CD1c-positive myeloid dendritic cell (primary cell): ENCODE data around the gene RAPGEF5.
A peak's percentile ranks its signal among the peaks of the same experiment; 100 is the strongest.

Experiments
- DNase-seq: peaks from one replicate; pipeline ENCODE4 v3.0.0-alpha.2; 2016; ENCODE audit errors: extremely low spot score

RAPGEF5 gene

DNA sequence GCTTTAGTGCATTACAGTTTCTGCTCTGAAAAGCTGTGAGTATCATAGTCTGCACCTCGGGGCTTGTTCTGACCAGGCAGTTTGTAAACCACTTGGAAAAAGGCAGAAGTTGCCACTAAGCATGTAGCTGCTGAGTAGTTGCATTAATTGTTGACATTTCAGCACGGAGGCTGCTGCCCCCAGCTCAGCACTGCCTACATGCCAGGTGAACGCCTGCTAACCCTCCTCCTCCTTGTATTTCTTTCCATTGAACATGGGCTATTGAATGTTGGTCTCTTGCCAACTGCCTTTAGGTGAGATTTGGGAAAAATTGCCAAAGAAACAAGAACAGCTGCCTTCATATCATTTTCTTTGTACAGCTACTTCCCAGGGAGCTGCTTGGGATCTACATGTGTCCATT lies 164.2 kb downstream of the RAPGEF5 start:
- DNase-seq: no peak

DNA sequence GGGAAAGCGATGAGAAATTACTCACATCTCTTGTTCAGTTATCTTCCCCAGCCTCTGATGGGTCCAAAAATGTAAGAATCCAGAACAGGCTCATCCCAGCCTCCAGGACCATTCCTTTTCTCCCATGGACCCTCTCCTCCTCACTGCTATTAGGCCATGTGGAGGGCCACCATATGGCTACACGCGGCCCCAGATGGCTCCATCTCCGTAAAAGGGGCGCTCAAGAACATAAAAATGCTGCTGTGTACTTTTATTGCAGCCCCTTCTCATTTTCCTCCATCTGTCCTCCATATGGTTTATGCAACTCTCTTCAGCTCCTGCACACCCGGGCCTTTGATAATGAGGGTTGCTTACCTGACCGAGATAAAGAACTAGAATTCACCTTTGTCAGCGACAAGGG lies 166.2 kb downstream of the RAPGEF5 start:
- no peak for DNase-seq

GRCh38 chr7:22189741-22190140 lies 167.2 kb downstream of the RAPGEF5 start:
- no peak for DNase-seq

DNA sequence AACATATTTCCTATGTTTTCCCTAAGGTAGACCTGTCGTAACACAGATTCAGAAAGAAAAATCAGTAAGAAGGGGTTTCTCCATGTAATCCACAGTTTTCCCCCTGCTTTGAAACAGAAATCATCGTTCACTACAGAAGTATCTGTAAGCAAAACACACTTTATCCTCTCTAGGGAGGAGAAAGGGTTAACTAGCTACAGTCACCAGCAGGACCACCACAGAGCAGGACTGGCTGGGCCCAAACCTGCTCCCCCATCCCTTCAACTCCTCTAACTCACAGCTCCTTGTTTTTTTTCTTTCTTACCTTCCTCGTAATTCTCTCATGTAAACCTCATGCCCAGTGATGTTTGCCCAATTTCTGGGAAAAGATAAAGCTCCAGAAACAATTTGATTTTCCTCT lies 167.7 kb downstream of the RAPGEF5 start:
- no peak for DNase-seq

GRCh38 chr7:22187691-22188348 lies 169.1 kb downstream of the RAPGEF5 start:
- DNase-seq: no peak

- DNase-seq: no peak
Observed at GRCh38 chr7:22185559-22185958, 171.4 kb downstream of the RAPGEF5 start.

DNA sequence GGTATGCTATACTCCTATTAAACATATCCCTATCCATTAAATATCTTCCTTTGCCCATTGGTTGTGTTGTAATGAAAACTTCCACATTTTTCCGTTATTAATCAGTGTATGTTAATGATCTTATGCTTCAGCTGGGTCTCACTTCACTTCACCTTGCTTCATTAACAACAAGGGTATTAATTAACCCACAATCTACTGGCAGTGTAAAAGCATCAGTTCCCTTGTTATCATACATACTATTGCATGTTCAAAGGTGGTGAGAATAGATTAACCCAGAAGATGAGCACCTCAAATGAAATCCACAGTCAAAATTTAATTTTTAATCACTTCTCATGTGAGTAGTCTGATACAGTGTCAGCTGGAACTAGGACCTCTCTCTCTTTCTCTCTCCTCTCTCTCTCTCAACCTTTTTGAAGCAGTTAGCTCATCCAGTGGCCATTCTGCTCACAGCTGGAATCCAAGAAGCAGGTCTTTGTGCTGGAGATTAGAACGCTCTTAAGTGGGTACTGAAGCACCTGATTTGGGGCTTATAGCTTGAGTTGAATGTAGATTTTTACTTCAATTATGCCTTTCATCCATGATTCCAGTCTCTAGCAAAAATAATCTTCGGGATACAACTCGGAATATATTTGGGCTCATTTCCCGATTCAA lies 172.3 kb downstream of the RAPGEF5 start:
- no peak for DNase-seq

- DNase-seq: no peak
Observed at GRCh38 chr7:22183522-22184280, 173.3 kb downstream of the RAPGEF5 start.

- DNase-seq: no peak
Observed at GRCh38 chr7:22182149-22182548, 174.8 kb downstream of the RAPGEF5 start.

DNA sequence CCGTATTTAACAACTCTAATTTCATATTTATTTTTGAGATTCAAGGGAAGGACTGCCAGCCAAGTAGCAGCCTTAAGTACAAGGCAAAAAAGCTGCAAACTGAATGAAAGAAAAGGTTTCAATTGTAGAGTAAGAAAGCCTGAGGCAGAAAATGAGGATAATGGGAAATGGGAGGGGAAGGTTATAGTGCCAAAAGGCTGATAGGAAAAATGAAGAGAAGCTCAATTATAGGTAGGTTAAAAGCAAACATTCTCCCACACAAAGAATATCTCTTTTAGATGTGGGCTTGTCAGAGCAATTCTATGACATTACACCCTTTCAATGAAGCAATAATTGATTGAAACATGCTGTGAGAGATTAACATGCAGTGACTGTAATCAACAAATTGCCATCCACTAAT lies 175.3 kb downstream of the RAPGEF5 start:
- no peak for DNase-seq

DNA sequence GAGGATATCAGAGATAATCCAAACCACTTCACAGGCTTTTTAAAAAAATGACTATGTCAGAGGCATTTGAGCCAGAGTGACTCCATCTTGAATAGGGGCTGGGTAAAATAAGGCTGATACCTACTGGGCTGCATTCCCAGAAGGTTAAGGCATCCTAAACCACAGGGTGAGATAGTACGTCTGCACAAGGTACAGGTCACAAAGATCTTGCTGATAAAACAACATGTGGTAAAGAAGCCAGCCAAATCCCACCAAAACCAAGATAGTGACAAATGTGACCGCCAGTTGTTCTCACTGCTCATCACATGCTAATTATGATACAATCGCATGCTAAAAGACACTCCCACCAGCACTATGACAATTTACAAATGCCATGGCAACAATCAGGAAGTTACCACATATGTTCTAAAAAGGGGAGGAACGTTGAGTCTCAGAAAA lies 177.5 kb downstream of the RAPGEF5 start:
- DNase-seq: no peak

DNA sequence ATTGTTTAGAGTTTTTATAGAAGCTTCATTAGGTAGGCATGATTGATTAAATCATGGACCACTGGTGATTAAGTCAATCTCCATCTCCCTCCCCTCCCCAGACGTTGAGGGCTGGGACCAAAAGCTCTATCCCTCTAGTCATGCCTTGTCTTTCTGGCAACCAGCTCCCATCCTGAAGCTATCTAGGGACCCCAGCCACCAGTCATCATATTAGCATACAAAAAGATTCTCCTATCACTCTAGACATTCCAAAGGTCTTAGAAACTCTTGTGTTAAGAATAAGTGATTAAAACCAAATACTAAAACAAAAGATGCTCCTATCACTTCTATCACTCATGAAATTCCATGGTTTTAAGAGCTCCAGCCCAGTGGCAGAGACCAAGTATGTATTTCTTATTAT lies 178.2 kb downstream of the RAPGEF5 start:
- DNase-seq: no peak

GRCh38 chr7:22176791-22177412 lies 180.1 kb downstream of the RAPGEF5 start:
- no peak for DNase-seq

DNA sequence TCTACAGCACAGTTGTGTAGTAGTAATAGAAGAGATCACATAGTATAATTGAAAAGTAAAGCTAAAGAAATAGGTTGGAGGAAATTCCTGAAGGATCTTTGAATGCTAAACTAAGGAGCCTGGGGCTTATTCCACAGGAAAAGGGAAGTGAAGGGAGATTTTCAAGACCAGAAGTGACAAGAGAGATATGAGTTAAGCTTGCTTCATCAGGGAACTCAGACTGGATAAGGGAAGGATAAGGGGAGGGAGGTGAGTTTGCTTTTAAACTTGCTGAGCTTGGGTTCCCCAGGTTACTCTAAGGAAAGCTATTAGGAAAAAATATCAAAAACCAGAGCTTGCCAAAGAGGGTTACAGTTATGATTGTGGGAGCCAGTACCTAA lies 182.4 kb downstream of the RAPGEF5 start:
- peak; percentile 6 for DNase-seq

GRCh38 chr7:22173685-22174573 lies 183.0 kb downstream of the RAPGEF5 start:
- peak; percentile 51 for DNase-seq

DNA sequence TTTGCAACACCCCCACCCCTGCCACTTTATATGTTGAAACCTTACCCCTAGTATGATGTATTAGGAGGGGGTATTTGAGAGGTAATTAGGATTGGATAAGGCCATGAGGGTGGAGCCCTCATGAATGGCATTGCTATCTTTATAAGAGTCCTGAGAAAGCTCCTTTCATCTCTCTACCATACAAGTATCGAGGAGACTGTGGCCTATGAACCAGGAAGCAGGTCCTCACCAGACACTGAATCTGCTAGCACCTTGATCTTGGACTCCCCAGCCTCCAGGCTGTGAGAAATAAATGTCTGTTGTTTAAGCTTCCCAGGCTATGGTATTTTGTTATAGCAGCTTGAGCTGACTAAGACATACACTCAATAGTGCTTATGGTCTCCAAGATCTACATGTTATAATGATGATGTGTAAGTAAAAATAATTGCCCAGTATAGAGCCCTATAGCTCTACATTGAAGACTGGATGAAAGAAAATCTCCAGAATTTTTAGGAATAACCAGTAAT lies 188.8 kb downstream of the RAPGEF5 start:
- no peak for DNase-seq

DNA sequence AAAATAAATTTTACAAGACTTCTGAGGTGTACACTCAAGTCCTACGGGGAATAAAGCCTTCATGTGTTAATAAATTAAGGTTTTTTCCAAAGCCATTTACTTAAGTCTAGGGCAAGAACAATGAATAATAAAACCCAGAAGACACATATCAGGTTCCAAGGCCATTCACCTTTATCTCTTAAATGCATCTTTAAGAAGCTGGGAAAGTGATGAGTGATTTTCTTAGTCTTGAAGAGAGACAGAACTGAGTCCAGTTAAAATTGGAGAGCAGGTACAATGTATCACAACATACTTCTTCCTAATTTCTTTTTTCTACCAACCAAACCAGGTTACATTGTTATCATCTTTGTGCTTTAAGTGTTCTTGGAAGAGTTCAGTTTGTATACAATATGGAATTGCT lies 189.5 kb downstream of the RAPGEF5 start:
- DNase-seq: no peak

DNA sequence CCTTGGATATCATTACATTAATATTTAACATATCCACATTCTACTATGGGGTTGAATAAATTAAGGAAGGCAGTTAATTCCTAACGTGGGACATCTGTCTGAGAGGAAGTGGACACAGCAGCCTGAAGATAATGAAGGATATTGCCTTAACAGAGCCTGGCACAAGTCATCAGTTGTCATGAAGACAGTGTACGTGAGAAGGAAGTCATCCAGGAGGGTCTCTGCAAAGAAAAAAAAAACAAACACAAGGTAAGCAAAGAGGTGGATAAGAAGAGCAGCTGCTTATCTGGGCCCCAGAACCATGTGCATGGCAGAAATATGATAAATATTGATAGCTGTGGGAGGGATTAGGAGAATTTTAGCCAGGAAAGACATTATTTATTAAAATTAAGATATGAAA lies 190.0 kb downstream of the RAPGEF5 start:
- no peak for DNase-seq

- no peak for DNase-seq
Observed at GRCh38 chr7:22159341-22159740, 197.6 kb downstream of the RAPGEF5 start.

GRCh38 chr7:22157552-22157951 lies 199.4 kb downstream of the RAPGEF5 start:
- DNase-seq: no peak

DNA sequence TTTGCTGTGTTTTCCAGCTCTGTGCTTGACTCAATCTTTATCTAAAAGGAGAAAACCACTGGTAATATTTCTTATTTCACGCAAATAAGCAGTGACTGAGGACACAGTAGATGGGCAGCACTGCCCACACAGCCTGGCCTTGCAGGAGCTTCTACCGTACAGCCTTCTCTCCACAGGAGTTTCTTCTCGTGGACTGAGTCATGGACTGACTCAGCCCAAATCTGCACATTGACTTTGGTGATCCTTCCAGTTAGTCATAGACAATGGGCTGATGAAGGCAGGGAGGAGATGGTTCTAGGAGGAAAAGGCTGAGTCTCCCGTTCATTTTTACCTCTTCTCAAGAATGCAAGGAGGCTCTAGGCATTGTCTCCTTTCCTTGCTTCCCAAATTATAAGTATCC lies 200.7 kb downstream of the RAPGEF5 start:
- DNase-seq: no peak
